ENCODE measurements around the gene KIRREL1. TPM values are rescaled to one million over a fixed set of nuclear protein-coding genes. Genes with fewer than 3 reads are reported as not detected.

Gene KIRREL1
- total RNA-seq, 4 donors from 2014 or later = 37.4 to 77.1 (median 54.6) TPM

- TF ChIP-seq POLR2A (IDR thresholded peaks at IDR 0.05; ENCODE audit: low read depth) = no peak
- TF ChIP-seq EP300 (IDR thresholded peaks at IDR 0.05) = no peak
- no peak for TF ChIP-seq POLR2AphosphoS5 (IDR thresholded peaks at IDR 0.05)
- no peak for TF ChIP-seq CTCF (IDR thresholded peaks at IDR 0.05)
- intact Hi-C loops (cut with DNase I) = no loop called here
- H3K27me3 ChIP-seq = no peaks in the 10 kb centered on the region
- no peak for DNase-seq (ENCODE audit: extremely low spot score)
- peaks cover 10 to 59% (median 41%) of the 10 kb centered on the region in 4 donors for H3K4me1 ChIP-seq
- 58% methylated on average over 4 of the region's 4 CpGs for WGBS
- H3K27ac ChIP-seq (replicated peaks in 1 of 4) = no peak overlapping the region
- peaks cover 0 to 4% (median 0%) of the 10 kb centered on the region in 4 donors for H3K36me3 ChIP-seq
- H3K9me3 ChIP-seq = no peaks in the 10 kb centered on the region
- H3K4me3 ChIP-seq = no peak overlapping the region
Measured at GRCh38 chr1:158059984-158060383, 66.5 kb downstream of the KIRREL1 start.

- no peak for DNase-seq (ENCODE audit: extremely low spot score)
- H3K27me3 ChIP-seq = no peaks in the 10 kb centered on the region
- H3K36me3 ChIP-seq = peaks cover 0 to 4% (median 0%) of the 10 kb centered on the region in 4 donors
- no peaks in the 10 kb centered on the region for H3K9me3 ChIP-seq
- WGBS = 99% methylated on average over 7 of the region's 7 CpGs
- no peak overlapping the region for H3K4me3 ChIP-seq
- no peak overlapping the region for H3K27ac ChIP-seq (replicated peaks in 1 of 4)
- H3K4me1 ChIP-seq = peaks cover 16 to 54% (median 43%) of the 10 kb centered on the region in 4 donors
- TF ChIP-seq POLR2AphosphoS5 (IDR thresholded peaks at IDR 0.05) (no peak), POLR2A (IDR thresholded peaks at IDR 0.05; ENCODE audit: low read depth) (no peak), CTCF (IDR thresholded peaks at IDR 0.05) (no peak), EP300 (IDR thresholded peaks at IDR 0.05) (no peak)
- intact Hi-C loops (cut with DNase I) = no loop called here
Measured at GRCh38 chr1:158062174-158062573, 68.7 kb downstream of the KIRREL1 start.

GRCh38 chr1:158067662-158068061 lies 74.2 kb downstream of the KIRREL1 start:
- peak overlapping the region in 1 of 4 donors; percentile 36 for H3K27ac ChIP-seq (replicated peaks in 1 of 4)
- peaks cover 41 to 74% (median 66%) of the 10 kb centered on the region in 4 donors for H3K4me1 ChIP-seq
- DNase-seq (ENCODE audit: extremely low spot score) = no peak
- TF ChIP-seq POLR2A (IDR thresholded peaks at IDR 0.05; ENCODE audit: low read depth) = no peak
- no peak for TF ChIP-seq EP300 (IDR thresholded peaks at IDR 0.05)
- TF ChIP-seq CTCF (IDR thresholded peaks at IDR 0.05) = no peak
- TF ChIP-seq POLR2AphosphoS5 (IDR thresholded peaks at IDR 0.05) = no peak
- H3K27me3 ChIP-seq = no peaks in the 10 kb centered on the region
- intact Hi-C loops (cut with DNase I) = no loop called here
- 60% methylated on average over 6 of the region's 6 CpGs for WGBS
- no peaks in the 10 kb centered on the region for H3K9me3 ChIP-seq
- no peaks in the 10 kb centered on the region for H3K36me3 ChIP-seq
- no peak overlapping the region for H3K4me3 ChIP-seq

GRCh38 chr1:158068918-158069317 lies 75.5 kb downstream of the KIRREL1 start:
- 76% methylated on average over 10 of the region's 12 CpGs for WGBS
- H3K9me3 ChIP-seq = no peaks in the 10 kb centered on the region
- TF ChIP-seq CTCF (IDR thresholded peaks at IDR 0.05) (no peak), EP300 (IDR thresholded peaks at IDR 0.05) (no peak), POLR2AphosphoS5 (IDR thresholded peaks at IDR 0.05) (no peak)
- H3K4me1 ChIP-seq = peaks cover 41 to 80% (median 70%) of the 10 kb centered on the region in 4 donors
- peaks cover 0 to 4% (median 0%) of the 10 kb centered on the region in 4 donors for H3K36me3 ChIP-seq
- no peak for DNase-seq (ENCODE audit: extremely low spot score)
- intact Hi-C loops (cut with DNase I) = no loop called here
- no peaks in the 10 kb centered on the region for H3K27me3 ChIP-seq
- H3K4me3 ChIP-seq = no peak overlapping the region
- peak overlapping the region in 1 of 4 donors; percentile 32 for H3K27ac ChIP-seq (replicated peaks in 1 of 4)

GRCh38 chr1:158071138-158071537 lies 77.7 kb downstream of the KIRREL1 start:
- 34% methylated on average over 12 of the region's 14 CpGs for WGBS
- no peak overlapping the region for H3K4me3 ChIP-seq
- no peak for DNase-seq (ENCODE audit: extremely low spot score)
- TF ChIP-seq POLR2A (IDR thresholded peaks at IDR 0.05; ENCODE audit: low read depth) (no peak), POLR2AphosphoS5 (IDR thresholded peaks at IDR 0.05) (no peak), CTCF (IDR thresholded peaks at IDR 0.05) (no peak), EP300 (IDR thresholded peaks at IDR 0.05) (no peak)
- intact Hi-C loops (cut with DNase I) = no loop called here
- peaks cover 0 to 13% (median 0%) of the 10 kb centered on the region in 4 donors for H3K36me3 ChIP-seq
- H3K4me1 ChIP-seq = peaks cover 41 to 84% (median 72%) of the 10 kb centered on the region in 4 donors
- H3K9me3 ChIP-seq = no peaks in the 10 kb centered on the region
- H3K27me3 ChIP-seq = no peaks in the 10 kb centered on the region
- no peak overlapping the region for H3K27ac ChIP-seq (replicated peaks in 1 of 4)

Measured in esophagus muscularis mucosa (tissue), 4 donors.